H9 (cell line): ENCODE measurements around the gene LRRC70. TPM values are rescaled to one million over a fixed set of nuclear protein-coding genes. Genes with fewer than 3 reads are reported as not detected.
A peak's percentile ranks its signal among the peaks of the same experiment; 100 is the strongest.

Experiments
- DNase-seq: peaks from one replicate; pipeline ENCODE4 v3.0.0-alpha.2; 2017
- H2AFZ ChIP-seq: one replicate; pipeline ENCODE4 v1.6.1; 2013; ENCODE audit warnings: mild to moderate bottlenecking, low read length, control low read depth, moderate library complexity
- H2AK5ac ChIP-seq: 2 replicates; pipeline ENCODE4 v1.6.1; 2013; ENCODE audit warnings: low read length, control low read depth, mixed read lengths; ENCODE audit not compliant: insufficient read length
- H2BK120ac ChIP-seq: one replicate; pipeline ENCODE4 v1.6.1; 2013; ENCODE audit warnings: low read depth, mild to moderate bottlenecking, low read length, control low read depth, inconsistent platforms; ENCODE audit not compliant: poor library complexity, severe bottlenecking
- H2BK12ac ChIP-seq: 2 replicates; pipeline ENCODE4 v1.6.1; 2013; ENCODE audit warnings: low read length, control low read depth, mixed read lengths, low read depth; ENCODE audit not compliant: insufficient read length
- H2BK15ac ChIP-seq: 2 replicates; pipeline ENCODE4 v1.6.1; 2013; ENCODE audit warnings: low read depth, low read length, control low read depth
- H2BK20ac ChIP-seq: one replicate; pipeline ENCODE4 v1.6.1; 2013; ENCODE audit warnings: low read depth, mild to moderate bottlenecking, low read length, control low read depth, inconsistent platforms; ENCODE audit not compliant: poor library complexity, severe bottlenecking
- H2BK5ac ChIP-seq: 2 replicates; pipeline ENCODE4 v1.6.1; 2013; ENCODE audit warnings: low read length, control low read depth, mixed read lengths; ENCODE audit not compliant: insufficient read length
- H3K14ac ChIP-seq: 2 replicates; pipeline ENCODE4 v1.6.1; 2013; ENCODE audit warnings: low read length, control low read depth; ENCODE audit not compliant: insufficient read depth
- H3K18ac ChIP-seq: 2 replicates; pipeline ENCODE4 v1.6.1; 2013; ENCODE audit warnings: low read depth, mild to moderate bottlenecking, mixed read lengths, low read length, control low read depth; ENCODE audit not compliant: insufficient read length
- H3K23ac ChIP-seq: 2 replicates; pipeline ENCODE4 v1.6.1; 2013; ENCODE audit warnings: low read length, control low read depth, mixed read lengths, low read depth; ENCODE audit not compliant: insufficient read length
- H3K23me2 ChIP-seq: 2 replicates; pipeline ENCODE4 v1.6.1; 2013; ENCODE audit warnings: low read depth, mild to moderate bottlenecking, mixed read lengths, low read length, control low read depth; ENCODE audit not compliant: insufficient read length, poor library complexity, severe bottlenecking
- H3K27ac ChIP-seq: 2 replicates; pipeline ENCODE4 v1.5.1; 2013; ENCODE audit warnings: low read length, control low read depth, mixed read lengths, low read depth; ENCODE audit not compliant: insufficient read length
- H3K27me3 ChIP-seq: 2 replicates; pipeline ENCODE4 v1.6.1; 2013; ENCODE audit warnings: low read length, control low read depth, inconsistent platforms; ENCODE audit not compliant: insufficient read depth
- H3K4ac ChIP-seq: 2 replicates; pipeline ENCODE4 v1.6.1; 2013; ENCODE audit warnings: low read depth, mild to moderate bottlenecking, control low read depth, inconsistent platforms, low read length, moderate library complexity
- H3K4me1 ChIP-seq: 2 replicates; pipeline ENCODE4 v1.6.1; 2013; ENCODE audit warnings: low read length, control low read depth, inconsistent platforms; ENCODE audit not compliant: insufficient read depth
- H3K4me2 ChIP-seq: 2 replicates; pipeline ENCODE4 v1.6.1; 2013; ENCODE audit warnings: low read length, control low read depth, mixed read lengths; ENCODE audit not compliant: insufficient read length, insufficient read depth
- H3K56ac ChIP-seq: 2 replicates; pipeline ENCODE4 v1.6.1; 2013; ENCODE audit warnings: low read depth, mild to moderate bottlenecking, mixed read lengths, low read length, control low read depth; ENCODE audit not compliant: insufficient read length
- H3K79me1 ChIP-seq: 2 replicates; pipeline ENCODE4 v1.6.1; 2013; ENCODE audit warnings: low read depth, mild to moderate bottlenecking, moderate library complexity, low read length, control low read depth, inconsistent platforms; ENCODE audit not compliant: insufficient read depth, poor library complexity, severe bottlenecking
- H3K79me2 ChIP-seq: 2 replicates; pipeline ENCODE4 v1.6.1; 2013; ENCODE audit warnings: low read length, control low read depth, inconsistent platforms; ENCODE audit not compliant: insufficient read depth
- H3K9ac ChIP-seq: 2 replicates; pipeline ENCODE4 v1.6.1; 2013; ENCODE audit warnings: low read length, control low read depth, mixed read lengths; ENCODE audit not compliant: insufficient read length; ENCODE audit errors: extremely low read depth
- H3K9me3 ChIP-seq: one replicate; pipeline ENCODE4 v1.6.1; 2013; ENCODE audit warnings: low read depth, low read length, inconsistent platforms; ENCODE audit not compliant: control insufficient read depth
- H3T11ph ChIP-seq: one replicate; pipeline ENCODE4 v1.6.1; 2013; ENCODE audit warnings: mild to moderate bottlenecking, low read length, control low read depth, inconsistent platforms
- H4K20me1 ChIP-seq: one replicate; pipeline ENCODE4 v1.6.1; 2013; ENCODE audit not compliant: control insufficient read depth, insufficient read length, insufficient read depth
- H4K5ac ChIP-seq: 2 replicates; pipeline ENCODE4 v1.6.1; 2013; ENCODE audit warnings: low read depth, mild to moderate bottlenecking, mixed read lengths, low read length, control low read depth; ENCODE audit not compliant: insufficient read length
- H4K8ac ChIP-seq: replicated peaks from 2 replicates; pipeline ENCODE4 v1.6.1; 2013; ENCODE audit warnings: low read length, control low read depth, mixed read lengths, low read depth; ENCODE audit not compliant: insufficient read length
- H4K91ac ChIP-seq: 2 replicates; pipeline ENCODE4 v1.6.1; 2013; ENCODE audit warnings: low read depth, mild to moderate bottlenecking, moderate library complexity, mixed read lengths, low read length, control low read depth; ENCODE audit not compliant: insufficient read length
- H3K27ac Mint-ChIP-seq, 3 experiments: 2 replicates in 2 of 3; 3 replicates in 1 of 3; pipeline ENCODE4 v1.8.0; 2020 to 2021; ENCODE audit warnings: mixed read lengths in 3 of 3, mild to moderate bottlenecking in 1 of 3, moderate library complexity in 1 of 3
- H3K27me3 Mint-ChIP-seq: 2 replicates; pipeline ENCODE4 v1.8.0; 2021; ENCODE audit warnings: low read depth, mild to moderate bottlenecking, moderate library complexity, mixed read lengths
- H3K36me3 Mint-ChIP-seq, 3 experiments: 2 replicates in 2 of 3; 3 replicates in 1 of 3; pipeline ENCODE4 v1.8.0; 2020 to 2021; ENCODE audit warnings: low read depth in 3 of 3, mixed read lengths in 3 of 3; ENCODE audit not compliant: insufficient read depth in 1 of 3
- H3K4me1 Mint-ChIP-seq, 2 experiments: 2 replicates each; pipeline ENCODE4 v1.8.0; 2020; ENCODE audit warnings: mixed read lengths in 2 of 2
- H3K4me3 Mint-ChIP-seq, 2 experiments: 2 replicates in 1 of 2; 3 replicates in 1 of 2; pipeline ENCODE4 v1.8.0; 2020 to 2021; ENCODE audit warnings: mild to moderate bottlenecking in 2 of 2, mixed read lengths in 2 of 2, moderate library complexity in 1 of 2
- H3K9me3 Mint-ChIP-seq, 2 experiments: 2 replicates in 1 of 2; 3 replicates in 1 of 2; pipeline ENCODE4 v1.8.0; 2020; ENCODE audit warnings: mild to moderate bottlenecking in 2 of 2, mixed read lengths in 2 of 2, moderate library complexity in 1 of 2
- CTCF ChIP-seq: fragments of 200-600 bp; sonication (generic); conservative IDR thresholded peaks from 3 replicates; pipeline ENCODE4 v1.8.0; 2021; ENCODE audit warnings: antibody characterized with exemption, mild to moderate bottlenecking
- WGBS: extraction: QIAGEN DNeasy Blood & Tissue Kit; methylation state at CpG from one replicate; pipeline ENCODE4 v1.1.7; 2013; ENCODE audit warnings: missing lambda C conversion rate, low lambda C conversion rate, mixed read lengths; ENCODE audit not compliant: insufficient read length; ENCODE audit errors: extremely low coverage; 5-methylcytosine and 5-hydroxymethylcytosine counted together
- total RNA-seq: library from RNA; stranded (reverse); gene quantifications from 2 replicates; pipeline ENCODE4 v1.2.1, GENCODE V29; 2021

The LRRC70 gene
- total RNA-seq, 1 experiment from 2014 or later = 1.1 TPM

GRCh38 chr5:62592558-62592957 is 13.9 kb downstream of the LRRC70 start:
- no peak overlapping the region for H2BK12ac ChIP-seq
- H3K36me3 Mint-ChIP-seq = peaks cover 6 to 28% (median 16%) of the 10 kb centered on the region in 3 experiments
- H4K20me1 ChIP-seq = no peaks in the 10 kb centered on the region
- no peaks in the 10 kb centered on the region for H3K23me2 ChIP-seq
- H2AFZ ChIP-seq = no peak overlapping the region
- H3K14ac ChIP-seq = no peak overlapping the region
- no peaks in the 10 kb centered on the region for H3K79me1 ChIP-seq
- no peak overlapping the region for H3K4ac ChIP-seq
- H3K79me2 ChIP-seq = no peaks in the 10 kb centered on the region; the same call in 1 of the 2 replicates
- H3K4me3 Mint-ChIP-seq = no peak overlapping the region
- H3K9ac ChIP-seq = no peak overlapping the region
- no peaks in the 10 kb centered on the region for H3K27me3 ChIP-seq
- H3K9me3 ChIP-seq = no peaks in the 10 kb centered on the region
- no peak for DNase-seq
- no peak overlapping the region for H3K4me2 ChIP-seq
- no peak overlapping the region for H2AK5ac ChIP-seq
- no peak overlapping the region for H4K5ac ChIP-seq
- no peak overlapping the region for H2BK120ac ChIP-seq
- H2BK20ac ChIP-seq = no peak overlapping the region
- H3K27me3 Mint-ChIP-seq = no peaks in the 10 kb centered on the region
- H3K4me1 Mint-ChIP-seq = peaks cover 17 to 21% of the 10 kb centered on the region in 2 experiments
- no CpG with 5 or more reads among the region's 8 CpGs for WGBS
- no peaks in the 10 kb centered on the region for H3K9me3 Mint-ChIP-seq
- no peak overlapping the region for H4K91ac ChIP-seq
- no peak overlapping the region for H3K18ac ChIP-seq
- H3K23ac ChIP-seq = no peak overlapping the region
- H4K8ac ChIP-seq = no peak overlapping the region
- TF ChIP-seq CTCF = no peak
- H3K27ac ChIP-seq = no peak overlapping the region
- H2BK15ac ChIP-seq = no peak overlapping the region
- no peak overlapping the region for H3T11ph ChIP-seq
- H3K27ac Mint-ChIP-seq = peak overlapping the region in 2 of 3 experiments; percentile 12 to 62; a peak in 2 of 7 replicates
- H2BK5ac ChIP-seq = no peak overlapping the region
- H3K4me1 ChIP-seq = peaks cover 8% of the 10 kb centered on the region; the same call in 1 of the 2 replicates
- H3K56ac ChIP-seq = no peak overlapping the region
